H9 (cell line): ENCODE measurements around the gene FBLN1. TPM values are rescaled to one million over a fixed set of nuclear protein-coding genes. Genes with fewer than 3 reads are reported as not detected.

Source experiments
- DNase-seq: peaks from one replicate; pipeline ENCODE4 v3.0.0-alpha.2; 2017
- H2AFZ ChIP-seq: one replicate; pipeline ENCODE4 v1.6.1; 2013; ENCODE audit warnings: mild to moderate bottlenecking, low read length, control low read depth, moderate library complexity
- H2AK5ac ChIP-seq: 2 replicates; pipeline ENCODE4 v1.6.1; 2013; ENCODE audit warnings: low read length, control low read depth, mixed read lengths; ENCODE audit not compliant: insufficient read length
- H2BK120ac ChIP-seq: one replicate; pipeline ENCODE4 v1.6.1; 2013; ENCODE audit warnings: low read depth, mild to moderate bottlenecking, low read length, control low read depth, inconsistent platforms; ENCODE audit not compliant: poor library complexity, severe bottlenecking
- H2BK12ac ChIP-seq: 2 replicates; pipeline ENCODE4 v1.6.1; 2013; ENCODE audit warnings: low read length, control low read depth, mixed read lengths, low read depth; ENCODE audit not compliant: insufficient read length
- H2BK15ac ChIP-seq: 2 replicates; pipeline ENCODE4 v1.6.1; 2013; ENCODE audit warnings: low read depth, low read length, control low read depth
- H2BK20ac ChIP-seq: one replicate; pipeline ENCODE4 v1.6.1; 2013; ENCODE audit warnings: low read depth, mild to moderate bottlenecking, low read length, control low read depth, inconsistent platforms; ENCODE audit not compliant: poor library complexity, severe bottlenecking
- H2BK5ac ChIP-seq: 2 replicates; pipeline ENCODE4 v1.6.1; 2013; ENCODE audit warnings: low read length, control low read depth, mixed read lengths; ENCODE audit not compliant: insufficient read length
- H3K14ac ChIP-seq: 2 replicates; pipeline ENCODE4 v1.6.1; 2013; ENCODE audit warnings: low read length, control low read depth; ENCODE audit not compliant: insufficient read depth
- H3K18ac ChIP-seq: 2 replicates; pipeline ENCODE4 v1.6.1; 2013; ENCODE audit warnings: low read depth, mild to moderate bottlenecking, mixed read lengths, low read length, control low read depth; ENCODE audit not compliant: insufficient read length
- H3K23ac ChIP-seq: 2 replicates; pipeline ENCODE4 v1.6.1; 2013; ENCODE audit warnings: low read length, control low read depth, mixed read lengths, low read depth; ENCODE audit not compliant: insufficient read length
- H3K23me2 ChIP-seq: 2 replicates; pipeline ENCODE4 v1.6.1; 2013; ENCODE audit warnings: low read depth, mild to moderate bottlenecking, mixed read lengths, low read length, control low read depth; ENCODE audit not compliant: insufficient read length, poor library complexity, severe bottlenecking
- H3K27ac ChIP-seq: 2 replicates; pipeline ENCODE4 v1.5.1; 2013; ENCODE audit warnings: low read length, control low read depth, mixed read lengths, low read depth; ENCODE audit not compliant: insufficient read length
- H3K27me3 ChIP-seq: 2 replicates; pipeline ENCODE4 v1.6.1; 2013; ENCODE audit warnings: low read length, control low read depth, inconsistent platforms; ENCODE audit not compliant: insufficient read depth
- H3K4ac ChIP-seq: 2 replicates; pipeline ENCODE4 v1.6.1; 2013; ENCODE audit warnings: low read depth, mild to moderate bottlenecking, control low read depth, inconsistent platforms, low read length, moderate library complexity
- H3K4me1 ChIP-seq: 2 replicates; pipeline ENCODE4 v1.6.1; 2013; ENCODE audit warnings: low read length, control low read depth, inconsistent platforms; ENCODE audit not compliant: insufficient read depth
- H3K4me2 ChIP-seq: 2 replicates; pipeline ENCODE4 v1.6.1; 2013; ENCODE audit warnings: low read length, control low read depth, mixed read lengths; ENCODE audit not compliant: insufficient read length, insufficient read depth
- H3K56ac ChIP-seq: 2 replicates; pipeline ENCODE4 v1.6.1; 2013; ENCODE audit warnings: low read depth, mild to moderate bottlenecking, mixed read lengths, low read length, control low read depth; ENCODE audit not compliant: insufficient read length
- H3K79me1 ChIP-seq: 2 replicates; pipeline ENCODE4 v1.6.1; 2013; ENCODE audit warnings: low read depth, mild to moderate bottlenecking, moderate library complexity, low read length, control low read depth, inconsistent platforms; ENCODE audit not compliant: insufficient read depth, poor library complexity, severe bottlenecking
- H3K79me2 ChIP-seq: 2 replicates; pipeline ENCODE4 v1.6.1; 2013; ENCODE audit warnings: low read length, control low read depth, inconsistent platforms; ENCODE audit not compliant: insufficient read depth
- H3K9ac ChIP-seq: 2 replicates; pipeline ENCODE4 v1.6.1; 2013; ENCODE audit warnings: low read length, control low read depth, mixed read lengths; ENCODE audit not compliant: insufficient read length; ENCODE audit errors: extremely low read depth
- H3K9me3 ChIP-seq: one replicate; pipeline ENCODE4 v1.6.1; 2013; ENCODE audit warnings: low read depth, low read length, inconsistent platforms; ENCODE audit not compliant: control insufficient read depth
- H3T11ph ChIP-seq: one replicate; pipeline ENCODE4 v1.6.1; 2013; ENCODE audit warnings: mild to moderate bottlenecking, low read length, control low read depth, inconsistent platforms
- H4K20me1 ChIP-seq: one replicate; pipeline ENCODE4 v1.6.1; 2013; ENCODE audit not compliant: control insufficient read depth, insufficient read length, insufficient read depth
- H4K5ac ChIP-seq: 2 replicates; pipeline ENCODE4 v1.6.1; 2013; ENCODE audit warnings: low read depth, mild to moderate bottlenecking, mixed read lengths, low read length, control low read depth; ENCODE audit not compliant: insufficient read length
- H4K8ac ChIP-seq: replicated peaks from 2 replicates; pipeline ENCODE4 v1.6.1; 2013; ENCODE audit warnings: low read length, control low read depth, mixed read lengths, low read depth; ENCODE audit not compliant: insufficient read length
- H4K91ac ChIP-seq: 2 replicates; pipeline ENCODE4 v1.6.1; 2013; ENCODE audit warnings: low read depth, mild to moderate bottlenecking, moderate library complexity, mixed read lengths, low read length, control low read depth; ENCODE audit not compliant: insufficient read length
- H3K27ac Mint-ChIP-seq, 3 experiments: 2 replicates in 2 of 3; 3 replicates in 1 of 3; pipeline ENCODE4 v1.8.0; 2020 to 2021; ENCODE audit warnings: mixed read lengths in 3 of 3, mild to moderate bottlenecking in 1 of 3, moderate library complexity in 1 of 3
- H3K27me3 Mint-ChIP-seq: 2 replicates; pipeline ENCODE4 v1.8.0; 2021; ENCODE audit warnings: low read depth, mild to moderate bottlenecking, moderate library complexity, mixed read lengths
- H3K36me3 Mint-ChIP-seq, 3 experiments: 2 replicates in 2 of 3; 3 replicates in 1 of 3; pipeline ENCODE4 v1.8.0; 2020 to 2021; ENCODE audit warnings: low read depth in 3 of 3, mixed read lengths in 3 of 3; ENCODE audit not compliant: insufficient read depth in 1 of 3
- H3K4me1 Mint-ChIP-seq, 2 experiments: 2 replicates each; pipeline ENCODE4 v1.8.0; 2020; ENCODE audit warnings: mixed read lengths in 2 of 2
- H3K4me3 Mint-ChIP-seq, 2 experiments: 2 replicates in 1 of 2; 3 replicates in 1 of 2; pipeline ENCODE4 v1.8.0; 2020 to 2021; ENCODE audit warnings: mild to moderate bottlenecking in 2 of 2, mixed read lengths in 2 of 2, moderate library complexity in 1 of 2
- H3K9me3 Mint-ChIP-seq, 2 experiments: 2 replicates in 1 of 2; 3 replicates in 1 of 2; pipeline ENCODE4 v1.8.0; 2020; ENCODE audit warnings: mild to moderate bottlenecking in 2 of 2, mixed read lengths in 2 of 2, moderate library complexity in 1 of 2
- CTCF ChIP-seq: fragments of 200-600 bp; sonication (generic); conservative IDR thresholded peaks from 3 replicates; pipeline ENCODE4 v1.8.0; 2021; ENCODE audit warnings: antibody characterized with exemption, mild to moderate bottlenecking
- WGBS: extraction: QIAGEN DNeasy Blood & Tissue Kit; methylation state at CpG from one replicate; pipeline ENCODE4 v1.1.7; 2013; ENCODE audit warnings: missing lambda C conversion rate, low lambda C conversion rate, mixed read lengths; ENCODE audit not compliant: insufficient read length; ENCODE audit errors: extremely low coverage; 5-methylcytosine and 5-hydroxymethylcytosine counted together
- total RNA-seq: library from RNA; stranded (reverse); gene quantifications from 2 replicates; pipeline ENCODE4 v1.2.1, GENCODE V29; 2021

FBLN1 gene
- total RNA-seq, 1 experiment from 2014 or later: 140 TPM

GRCh38 chr22:45532235-45532631, 29.6 kb downstream of the FBLN1 start:
- Histone ChIP-seq H4K91ac (no peak overlapping the region), H3K23ac (no peak overlapping the region), H2BK20ac (no peak overlapping the region), H2AK5ac (no peak overlapping the region), H4K20me1 (no peaks in the 10 kb centered on the region), H2BK120ac (no peak overlapping the region), H3K18ac (no peak overlapping the region), H2BK5ac (no peak overlapping the region), H4K5ac (no peak overlapping the region), H3K56ac (no peak overlapping the region), H3K4me1 (no peaks in the 10 kb centered on the region), H2BK15ac (no peak overlapping the region), H3K27me3 (no peaks in the 10 kb centered on the region), H3K4ac (no peak overlapping the region), H3K9ac (no peak overlapping the region), H3K23me2 (no peaks in the 10 kb centered on the region), H3K9me3 (no peaks in the 10 kb centered on the region), H2AFZ (no peak overlapping the region), H4K8ac (no peak overlapping the region), H3K14ac (no peak overlapping the region), H3K79me2 (no peaks in the 10 kb centered on the region), H3T11ph (no peak overlapping the region), H3K79me1 (no peaks in the 10 kb centered on the region), H3K27ac (no peak overlapping the region), H3K4me2 (no peak overlapping the region), H2BK12ac (no peak overlapping the region)
- DNase-seq: no peak
- Mint-ChIP-seq H3K4me1 (peaks cover 3% of the 10 kb centered on the region in 2 experiments; a peak in 3 of 4 replicates), H3K27me3 (no peaks in the 10 kb centered on the region), H3K4me3 (no peak overlapping the region), H3K9me3 (no peaks in the 10 kb centered on the region), H3K36me3 (peaks cover 22 to 80% (median 68%) of the 10 kb centered on the region in 3 experiments; a peak in 6 of 7 replicates), H3K27ac (peak overlapping the region in 2 of 3 experiments; percentile 56 to 85; a peak in 2 of 7 replicates)
- no peak for TF ChIP-seq CTCF
- WGBS: no CpG with 5 or more reads among the region's 3 CpGs
